OCI-LY3 (cell line): Measurements from ENCODE around the gene HS6ST1.

Experiments used
- H2AFZ ChIP-seq: fragments of 200-600, 300-600 bp; shearing (Covaris generic); 2 replicates; pipeline ENCODE4 v1.6.0; 2014; ENCODE audit warnings: antibody characterized with exemption, low read depth, low read length
- H3K27ac ChIP-seq: fragments of 200-600, 300-600 bp; sonication (generic); 2 replicates; pipeline ENCODE4 v1.5.1; 2014; ENCODE audit warnings: mild to moderate bottlenecking, low read length, moderate library complexity, mixed read lengths
- H3K27me3 ChIP-seq: fragments of 200-600, 300-600 bp; sonication (generic); 2 replicates; pipeline ENCODE4 v1.6.1; 2014; ENCODE audit warnings: low read depth, low read length, mixed read lengths
- H3K36me3 ChIP-seq: fragments of 200-600, 300-600 bp; sonication (generic); replicated peaks from 2 replicates; pipeline ENCODE3; 2014; ENCODE audit warnings: low read depth, low read length, mixed read lengths
- H3K4me1 ChIP-seq: fragments of 300-600, 200-600 bp; sonication (generic); 2 replicates; pipeline ENCODE4 v1.6.1; 2014; ENCODE audit warnings: low read length, mixed read lengths
- H3K4me2 ChIP-seq: fragments of 200-600, 300-600 bp; sonication (generic); 2 replicates; pipeline ENCODE4 v1.6.1; 2014; ENCODE audit warnings: low read length, mixed read lengths
- H3K4me3 ChIP-seq: fragments of 300-600, 200-600 bp; sonication (generic); 2 replicates; pipeline ENCODE4 v1.5.1; 2014; ENCODE audit warnings: antibody characterized with exemption, mild to moderate bottlenecking, low read length, moderate library complexity
- H3K79me2 ChIP-seq: fragments of 300-600, 200-600 bp; shearing (Covaris generic); 2 replicates; pipeline ENCODE4 v1.6.1; 2014; ENCODE audit warnings: mild to moderate bottlenecking, low read length, mixed read lengths
- H3K9ac ChIP-seq: fragments of 300-600, 200-600 bp; shearing (Covaris generic); 2 replicates; pipeline ENCODE4 v1.6.0; 2014; ENCODE audit warnings: mild to moderate bottlenecking, low read length, moderate library complexity
- H3K9me3 ChIP-seq: fragments of 200-600, 300-600 bp; shearing (Covaris generic); 2 replicates; pipeline ENCODE4 v1.6.1; 2014; ENCODE audit warnings: low read length, mixed read lengths; ENCODE audit not compliant: insufficient read depth
- H4K20me1 ChIP-seq: fragments of 200-600, 300-600 bp; sonication (generic); 2 replicates; pipeline ENCODE4 v1.6.1; 2016; ENCODE audit warnings: low read length, mixed read lengths; ENCODE audit not compliant: insufficient read depth
- CTCF ChIP-seq: fragments of 200-600, 300-600 bp; sonication (generic); IDR thresholded peaks from 2 replicates; pipeline ENCODE4 v1.5.1; 2014; ENCODE audit warnings: antibody characterized with exemption, low read length, low read depth
- EZH2phosphoT487 ChIP-seq: fragments of 200-600 bp; shearing (Covaris generic); IDR thresholded peaks from 2 replicates; pipeline ENCODE4 v1.6.1; 2018; ENCODE audit warnings: antibody characterized with exemption, mixed run types, low read depth

HS6ST1 gene

GRCh38 chr2:128343459-128343858, 24.8 kb upstream of the HS6ST1 start:
- no peaks in the 10 kb centered on the region for H3K79me2 ChIP-seq
- TF ChIP-seq CTCF (no peak), EZH2phosphoT487 (no peak)
- no peak overlapping the region for H3K9ac ChIP-seq
- no peaks in the 10 kb centered on the region for H3K36me3 ChIP-seq
- H3K4me3 ChIP-seq, result no peak overlapping the region
- H3K27ac ChIP-seq, result no peak overlapping the region
- no peaks in the 10 kb centered on the region for H3K4me1 ChIP-seq
- no peak overlapping the region for H3K4me2 ChIP-seq
- H4K20me1 ChIP-seq, result no peaks in the 10 kb centered on the region
- no peaks in the 10 kb centered on the region for H3K9me3 ChIP-seq
- no peak overlapping the region for H2AFZ ChIP-seq
- H3K27me3 ChIP-seq, result no peaks in the 10 kb centered on the region

GRCh38 chr2:128342550-128342949, 23.9 kb upstream of the HS6ST1 start:
- Histone ChIP-seq H2AFZ (no peak overlapping the region), H3K4me2 (no peak overlapping the region), H3K4me3 (no peak overlapping the region), H4K20me1 (no peaks in the 10 kb centered on the region), H3K4me1 (no peaks in the 10 kb centered on the region), H3K9ac (no peak overlapping the region), H3K79me2 (no peaks in the 10 kb centered on the region), H3K27ac (no peak overlapping the region), H3K36me3 (no peaks in the 10 kb centered on the region), H3K27me3 (no peaks in the 10 kb centered on the region), H3K9me3 (no peaks in the 10 kb centered on the region)
- TF ChIP-seq CTCF, result no peak
- TF ChIP-seq EZH2phosphoT487, result no peak

- Histone ChIP-seq H3K4me2 (no peak overlapping the region), H3K36me3 (no peaks in the 10 kb centered on the region), H4K20me1 (no peaks in the 10 kb centered on the region)
These were observed 23.0 kb upstream of the HS6ST1 start for GRCh38 chr2:128341621-128342020.

GRCh38 chr2:128332091-128332634, 13.5 kb upstream of the HS6ST1 start:
- H4K20me1 ChIP-seq, result no peaks in the 10 kb centered on the region
- no peak overlapping the region for H2AFZ ChIP-seq
- H3K79me2 ChIP-seq, result no peaks in the 10 kb centered on the region
- H3K27me3 ChIP-seq, result 0 out of 2 replicates have a peak, but pooled peaks cover 2% of the 10 kb centered on the region
- no peaks in the 10 kb centered on the region for H3K36me3 ChIP-seq
- no peak overlapping the region for H3K27ac ChIP-seq
- H3K9me3 ChIP-seq, result peaks cover 13% of the 10 kb centered on the region
- H3K9ac ChIP-seq, result no peak overlapping the region
- H3K4me2 ChIP-seq, result no peak overlapping the region
- H3K4me3 ChIP-seq, result no peak overlapping the region
- no peaks in the 10 kb centered on the region for H3K4me1 ChIP-seq
- TF ChIP-seq EZH2phosphoT487, result no peak
- no peak for TF ChIP-seq CTCF

More at GRCh38 chr2:128341621-128342020, 23.0 kb upstream of the HS6ST1 start:
- no peak overlapping the region for H3K4me3 ChIP-seq
- 0 out of 2 replicates have a peak, but pooled peaks cover 5% of the 10 kb centered on the region for H3K27me3 ChIP-seq
- H3K27ac ChIP-seq, result no peak overlapping the region
- no peak overlapping the region for H3K9ac ChIP-seq
- no peaks in the 10 kb centered on the region for H3K9me3 ChIP-seq
- H2AFZ ChIP-seq, result no peak overlapping the region
- TF ChIP-seq EZH2phosphoT487 (no peak), CTCF (no peak)
- no peaks in the 10 kb centered on the region for H3K4me1 ChIP-seq
- H3K79me2 ChIP-seq, result no peaks in the 10 kb centered on the region
